HG03025 (cell line): ENCODE results near the gene BAZ1A.

Experiments
- ATAC-seq: cut with Tn5 transposase; IDR thresholded peaks from one replicate; pipeline ENCODE4 v1.9.1; 2021; ENCODE audit warnings: mild to moderate bottlenecking, moderate library complexity; ENCODE audit not compliant: unreplicated experiment, low FRiP score

The BAZ1A gene

DNA sequence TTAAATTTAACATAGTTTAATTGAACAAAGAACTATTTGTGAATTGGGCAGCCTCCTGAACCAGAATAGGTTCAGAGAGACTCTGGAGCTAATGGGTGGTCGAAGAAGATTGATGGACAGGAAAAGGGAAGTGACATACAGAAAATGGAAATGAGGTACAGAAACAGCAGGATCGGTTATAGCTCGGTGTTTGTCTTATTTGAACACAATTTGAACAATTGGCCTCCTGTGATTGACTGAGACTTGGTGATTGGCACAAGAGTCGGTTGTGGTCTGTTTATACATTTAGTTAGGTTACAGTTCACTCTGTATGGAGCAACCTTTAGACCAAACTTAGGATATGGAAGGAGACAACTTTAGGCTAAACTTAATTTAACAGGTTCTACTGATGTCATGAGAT is 142.4 kb downstream of the BAZ1A start:
- ATAC-seq = no peak

GRCh38 chr14:34723867-34724266 is 151.3 kb downstream of the BAZ1A start:
- no peak for ATAC-seq

GRCh38 chr14:34722723-34723545 is 152.2 kb downstream of the BAZ1A start:
- no peak for ATAC-seq

GRCh38 chr14:34721129-34721528 is 154.0 kb downstream of the BAZ1A start:
- ATAC-seq = no peak

DNA sequence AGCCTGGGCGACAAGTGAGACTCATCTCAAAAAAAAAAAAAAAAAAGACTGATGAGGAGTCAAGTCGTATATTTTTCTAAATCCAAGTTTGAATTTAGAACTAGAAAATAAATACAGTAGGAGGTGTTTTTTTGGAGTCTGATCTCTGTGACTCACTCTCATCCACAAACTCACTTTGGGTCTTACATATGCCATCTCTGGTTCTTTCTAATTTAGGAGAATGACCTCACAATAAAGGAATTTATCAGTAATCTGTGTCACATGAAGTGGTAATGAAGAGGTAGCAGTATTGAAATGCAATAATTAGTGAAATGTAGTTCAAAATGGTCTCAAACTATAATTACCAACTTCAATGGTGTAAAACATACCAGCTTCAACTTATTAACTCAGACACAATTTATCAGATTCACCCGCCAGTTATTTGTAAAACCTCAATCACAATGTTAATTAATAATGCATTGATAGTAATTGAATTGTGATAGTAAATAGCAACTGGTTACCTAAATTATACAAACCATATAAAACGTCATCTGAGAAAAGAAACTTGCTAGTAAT is 156.3 kb downstream of the BAZ1A start:
- no peak for ATAC-seq

DNA sequence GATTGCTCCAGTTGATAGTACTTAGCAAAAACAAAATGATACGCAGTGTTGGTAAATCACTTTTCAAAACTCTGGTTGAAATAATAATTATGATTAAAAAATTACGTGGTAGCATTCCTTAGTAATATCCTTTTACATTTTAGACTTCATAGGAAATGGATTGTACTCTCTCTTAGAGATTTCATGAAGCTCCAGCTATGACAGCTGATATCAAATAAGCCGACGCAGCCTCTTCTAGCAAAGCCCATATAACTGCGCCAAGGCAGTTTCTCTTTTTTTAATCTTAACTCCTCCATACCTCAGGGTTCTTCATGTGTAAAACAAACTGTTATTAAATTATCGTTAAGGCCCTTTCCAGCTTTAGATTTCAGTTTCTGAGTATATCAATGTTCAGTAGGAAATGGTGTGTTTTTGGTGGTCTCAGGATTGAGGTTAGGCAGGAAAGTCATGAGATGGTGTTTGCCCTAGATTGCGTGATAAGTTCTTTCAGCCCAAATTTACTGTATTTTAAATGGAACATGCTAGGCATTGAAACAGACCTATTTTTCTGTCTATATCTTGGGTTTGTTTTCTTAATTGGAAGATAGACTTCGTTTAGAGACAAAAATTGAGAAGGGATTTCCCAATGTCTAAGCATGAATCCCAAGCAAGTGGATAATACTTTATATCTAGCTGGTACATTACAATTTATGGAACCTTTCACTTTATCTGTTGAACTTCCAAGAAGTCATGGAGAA is 159.9 kb downstream of the BAZ1A start:
- no peak for ATAC-seq

DNA sequence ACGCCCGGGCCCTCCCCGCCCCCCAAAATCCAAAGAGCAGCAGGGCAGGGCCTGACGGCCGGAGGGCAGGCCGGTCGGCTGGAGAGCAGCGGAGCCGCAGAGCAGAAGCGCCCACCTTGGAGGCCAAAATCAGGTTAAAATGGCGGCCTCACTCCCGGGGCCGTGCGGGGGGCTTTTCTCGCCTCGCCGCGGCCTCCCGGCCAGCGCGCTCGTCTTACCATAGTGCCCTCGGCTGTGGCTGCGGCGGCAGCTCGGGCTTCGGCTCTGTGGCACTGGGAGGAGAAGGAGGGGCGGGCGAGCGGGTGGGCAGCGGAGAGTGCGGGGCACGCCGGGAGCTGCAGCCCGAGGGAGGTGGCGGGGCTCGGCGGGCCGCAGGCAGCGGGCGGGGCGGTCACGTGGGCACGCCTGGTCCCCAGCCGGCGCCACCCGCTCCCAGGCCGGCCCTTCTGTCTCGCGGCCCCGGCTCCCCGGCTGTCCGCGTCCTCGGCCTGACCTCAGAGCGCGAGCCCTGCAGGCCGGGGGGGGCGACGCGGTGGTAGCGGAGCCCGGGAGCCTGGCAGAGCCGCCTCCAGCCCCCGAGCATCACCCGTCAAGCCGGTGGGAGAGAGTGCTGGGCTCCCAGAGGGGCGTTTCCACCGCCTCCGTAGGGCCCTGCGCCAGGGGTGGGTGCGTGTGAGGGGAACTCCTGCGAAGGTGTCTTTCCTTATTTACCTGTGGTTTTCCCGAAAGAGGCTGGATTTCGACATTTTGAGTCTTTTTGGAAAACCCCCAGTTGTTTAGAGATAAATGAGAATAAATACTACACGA is 160.6 kb downstream of the BAZ1A start, which contains the start of gene CFL2:
TSS of gene CFL2 (minus strand) at position 274 of the 807 bp plus-strand sequence. CDS start at position 221, 53 bp downstream.
- ATAC-seq = peak; percentile 88

DNA sequence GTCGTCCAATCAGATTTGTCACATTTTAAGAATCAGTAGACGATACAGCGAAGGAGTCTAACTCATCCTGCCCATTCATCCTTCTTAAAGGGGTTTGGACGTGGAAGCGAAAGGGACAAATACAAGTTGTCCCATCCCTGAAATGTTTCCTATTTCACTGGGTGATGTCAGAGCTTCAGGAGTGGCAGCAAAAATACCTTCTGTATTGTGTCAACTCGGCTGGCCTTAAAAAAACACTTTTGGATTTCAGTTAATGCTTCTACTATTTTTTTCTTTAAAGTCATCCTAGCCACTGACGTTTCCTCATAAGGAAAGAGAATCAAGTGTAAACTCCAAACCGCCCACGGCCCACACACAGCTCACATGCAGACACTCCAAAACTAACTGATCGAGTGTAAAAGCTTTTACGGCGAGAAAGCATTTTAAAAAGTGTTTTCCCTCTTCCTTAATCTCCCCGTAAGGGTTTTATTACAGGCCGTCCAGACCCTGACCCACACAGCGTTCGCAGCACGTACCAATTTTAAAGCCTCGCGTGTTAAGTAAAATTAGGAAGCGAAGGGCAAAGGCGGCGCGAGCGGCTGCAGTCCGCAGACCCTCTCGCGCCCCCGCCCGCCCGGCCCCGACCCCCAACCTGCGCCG is 161.4 kb downstream of the BAZ1A start:
- ATAC-seq = peak; percentile 5

DNA sequence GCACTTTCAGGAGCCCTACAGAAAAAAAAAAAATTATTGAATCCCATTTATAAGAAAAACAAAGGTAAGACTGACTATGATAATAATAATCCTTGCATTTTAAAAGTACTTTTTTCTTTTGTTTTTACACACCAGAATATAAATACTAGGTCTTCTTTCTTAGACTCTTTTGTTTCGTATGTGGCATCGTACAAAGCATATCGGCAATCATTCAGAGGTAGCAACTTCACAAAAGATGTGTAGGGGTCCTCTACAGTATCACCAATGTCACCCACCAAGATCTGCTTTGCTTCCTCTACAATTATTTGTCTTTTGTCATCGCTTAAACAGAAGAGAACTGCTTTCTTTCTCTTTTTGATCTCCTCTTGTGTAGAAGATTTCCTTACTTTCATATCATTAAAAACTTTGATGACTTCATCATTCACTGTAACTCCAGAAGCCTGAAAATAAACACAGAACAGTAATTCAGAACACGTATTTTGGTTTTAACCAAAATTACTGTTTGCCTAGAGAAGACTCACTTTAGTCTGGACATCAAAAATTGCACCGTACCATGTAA is 162.0 kb downstream of the BAZ1A start:
- no peak for ATAC-seq

- no peak for ATAC-seq
These were observed 163.1 kb downstream of the BAZ1A start for GRCh38 chr14:34711796-34712712.

- peak; percentile 35 for ATAC-seq
These were observed 164.0 kb downstream of the BAZ1A start for GRCh38 chr14:34711169-34711568.

GRCh38 chr14:34710744-34711143 is 164.4 kb downstream of the BAZ1A start:
- no peak for ATAC-seq

DNA sequence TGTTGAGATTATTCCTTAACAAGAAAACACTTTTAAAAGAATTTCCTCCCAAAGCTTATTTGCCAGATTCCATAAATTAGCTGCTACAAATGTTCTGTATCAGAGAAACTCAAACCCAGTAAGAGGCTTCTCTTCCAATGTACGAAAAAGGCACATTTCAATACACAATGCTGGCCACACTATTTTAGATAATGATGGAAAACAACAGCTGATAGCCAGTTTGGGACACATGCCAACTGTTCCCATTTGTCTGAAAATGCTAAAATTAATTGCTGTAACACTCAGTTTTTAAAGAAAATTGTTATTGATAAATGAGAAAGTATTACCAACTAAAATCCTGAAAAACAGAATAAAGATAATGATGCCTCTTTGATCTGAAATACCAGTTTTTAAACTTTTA is 165.2 kb downstream of the BAZ1A start:
- no peak for ATAC-seq

GRCh38 chr14:34707722-34708121 is 167.4 kb downstream of the BAZ1A start:
- ATAC-seq = no peak
